IMR-90 (cell line): ENCODE measurements around the gene RAPGEF1.

Experiments used
- CEBPB ChIP-seq: IDR thresholded peaks from 2 replicates; pipeline ENCODE4 v1.6.1; 2012; ENCODE audit warnings: low read depth, low read length, improper control_type of control experiment
- POLR2A ChIP-seq: IDR thresholded peaks from 2 replicates; pipeline ENCODE4 v1.6.1; 2012; ENCODE audit warnings: mild to moderate bottlenecking, low read depth, low read length
- TF ChIP-seq, protein P1 (sequence below): conservative IDR thresholded peaks from 2 replicates; pipeline ENCODE4 v1.5.1; 2012; ENCODE audit warnings: mild to moderate bottlenecking, low read depth, low read length, improper control_type of control experiment

GRCh38 chr9:131722255-131722654 is 17.6 kb downstream of the RAPGEF1 start:
- no peak for TF ChIP-seq CEBPB
- TF ChIP-seq, protein P1, sequence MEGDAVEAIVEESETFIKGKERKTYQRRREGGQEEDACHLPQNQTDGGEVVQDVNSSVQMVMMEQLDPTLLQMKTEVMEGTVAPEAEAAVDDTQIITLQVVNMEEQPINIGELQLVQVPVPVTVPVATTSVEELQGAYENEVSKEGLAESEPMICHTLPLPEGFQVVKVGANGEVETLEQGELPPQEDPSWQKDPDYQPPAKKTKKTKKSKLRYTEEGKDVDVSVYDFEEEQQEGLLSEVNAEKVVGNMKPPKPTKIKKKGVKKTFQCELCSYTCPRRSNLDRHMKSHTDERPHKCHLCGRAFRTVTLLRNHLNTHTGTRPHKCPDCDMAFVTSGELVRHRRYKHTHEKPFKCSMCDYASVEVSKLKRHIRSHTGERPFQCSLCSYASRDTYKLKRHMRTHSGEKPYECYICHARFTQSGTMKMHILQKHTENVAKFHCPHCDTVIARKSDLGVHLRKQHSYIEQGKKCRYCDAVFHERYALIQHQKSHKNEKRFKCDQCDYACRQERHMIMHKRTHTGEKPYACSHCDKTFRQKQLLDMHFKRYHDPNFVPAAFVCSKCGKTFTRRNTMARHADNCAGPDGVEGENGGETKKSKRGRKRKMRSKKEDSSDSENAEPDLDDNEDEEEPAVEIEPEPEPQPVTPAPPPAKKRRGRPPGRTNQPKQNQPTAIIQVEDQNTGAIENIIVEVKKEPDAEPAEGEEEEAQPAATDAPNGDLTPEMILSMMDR, result no peak
- no peak for TF ChIP-seq POLR2A
